HL-60 (cell line): ENCODE measurements around the gene NHSL1.

Experiments used
- DNase-seq, 2 experiments: peaks; one replicate each; pipeline ENCODE4 v3.0.0-alpha.2; 2010 to 2020; ENCODE audit warnings: low read depth in 1 of 2, low spot score in 1 of 2
- H3K27ac ChIP-seq: fragments of 250-450 bp; sonication (Bioruptor Pico); replicated peaks from 2 replicates; pipeline ENCODE4 v1.5.1; 2020; ENCODE audit warnings: mild to moderate bottlenecking, moderate library complexity
- H3K27me3 ChIP-seq: fragments of 250-450 bp; sonication (Bioruptor Pico); 2 replicates; pipeline ENCODE4 v1.5.1; 2021; ENCODE audit warnings: mild to moderate bottlenecking, moderate library complexity; ENCODE audit not compliant: insufficient read depth, poor library complexity, severe bottlenecking
- H3K4me3 ChIP-seq: replicated peaks from 2 replicates; pipeline ENCODE4 v1.5.1; 2011; ENCODE audit warnings: mild to moderate bottlenecking, control low read depth, low read length; ENCODE audit not compliant: insufficient read depth
- GABPA ChIP-seq: IDR thresholded peaks from 2 replicates; pipeline ENCODE4 v1.6.1; 2012; ENCODE audit warnings: low read depth
- POLR2AphosphoS5 ChIP-seq: IDR thresholded peaks from 2 replicates; pipeline ENCODE4 v1.6.1; 2012; ENCODE audit warnings: low read depth
- SPI1 ChIP-seq: IDR thresholded peaks from 2 replicates; pipeline ENCODE4 v1.6.1; 2012; ENCODE audit warnings: low read depth, mild to moderate bottlenecking, borderline replicate concordance
- TF ChIP-seq, protein P1 (sequence below): IDR thresholded peaks from one replicate; pipeline ENCODE4 v1.5.1; 2011; ENCODE audit warnings: low read length, control low read depth, inconsistent platforms; ENCODE audit not compliant: insufficient read depth
- TF ChIP-seq, protein P2 (sequence below): IDR thresholded peaks from 2 replicates; pipeline ENCODE4 v1.6.1; 2012; ENCODE audit warnings: low read depth; ENCODE audit not compliant: insufficient replicate concordance

The NHSL1 gene

GRCh38 chr6:138525355-138525754 is 26.1 kb upstream of the NHSL1 start:
- TF ChIP-seq, protein P1, sequence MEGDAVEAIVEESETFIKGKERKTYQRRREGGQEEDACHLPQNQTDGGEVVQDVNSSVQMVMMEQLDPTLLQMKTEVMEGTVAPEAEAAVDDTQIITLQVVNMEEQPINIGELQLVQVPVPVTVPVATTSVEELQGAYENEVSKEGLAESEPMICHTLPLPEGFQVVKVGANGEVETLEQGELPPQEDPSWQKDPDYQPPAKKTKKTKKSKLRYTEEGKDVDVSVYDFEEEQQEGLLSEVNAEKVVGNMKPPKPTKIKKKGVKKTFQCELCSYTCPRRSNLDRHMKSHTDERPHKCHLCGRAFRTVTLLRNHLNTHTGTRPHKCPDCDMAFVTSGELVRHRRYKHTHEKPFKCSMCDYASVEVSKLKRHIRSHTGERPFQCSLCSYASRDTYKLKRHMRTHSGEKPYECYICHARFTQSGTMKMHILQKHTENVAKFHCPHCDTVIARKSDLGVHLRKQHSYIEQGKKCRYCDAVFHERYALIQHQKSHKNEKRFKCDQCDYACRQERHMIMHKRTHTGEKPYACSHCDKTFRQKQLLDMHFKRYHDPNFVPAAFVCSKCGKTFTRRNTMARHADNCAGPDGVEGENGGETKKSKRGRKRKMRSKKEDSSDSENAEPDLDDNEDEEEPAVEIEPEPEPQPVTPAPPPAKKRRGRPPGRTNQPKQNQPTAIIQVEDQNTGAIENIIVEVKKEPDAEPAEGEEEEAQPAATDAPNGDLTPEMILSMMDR: no peak
- TF ChIP-seq, protein P2, sequence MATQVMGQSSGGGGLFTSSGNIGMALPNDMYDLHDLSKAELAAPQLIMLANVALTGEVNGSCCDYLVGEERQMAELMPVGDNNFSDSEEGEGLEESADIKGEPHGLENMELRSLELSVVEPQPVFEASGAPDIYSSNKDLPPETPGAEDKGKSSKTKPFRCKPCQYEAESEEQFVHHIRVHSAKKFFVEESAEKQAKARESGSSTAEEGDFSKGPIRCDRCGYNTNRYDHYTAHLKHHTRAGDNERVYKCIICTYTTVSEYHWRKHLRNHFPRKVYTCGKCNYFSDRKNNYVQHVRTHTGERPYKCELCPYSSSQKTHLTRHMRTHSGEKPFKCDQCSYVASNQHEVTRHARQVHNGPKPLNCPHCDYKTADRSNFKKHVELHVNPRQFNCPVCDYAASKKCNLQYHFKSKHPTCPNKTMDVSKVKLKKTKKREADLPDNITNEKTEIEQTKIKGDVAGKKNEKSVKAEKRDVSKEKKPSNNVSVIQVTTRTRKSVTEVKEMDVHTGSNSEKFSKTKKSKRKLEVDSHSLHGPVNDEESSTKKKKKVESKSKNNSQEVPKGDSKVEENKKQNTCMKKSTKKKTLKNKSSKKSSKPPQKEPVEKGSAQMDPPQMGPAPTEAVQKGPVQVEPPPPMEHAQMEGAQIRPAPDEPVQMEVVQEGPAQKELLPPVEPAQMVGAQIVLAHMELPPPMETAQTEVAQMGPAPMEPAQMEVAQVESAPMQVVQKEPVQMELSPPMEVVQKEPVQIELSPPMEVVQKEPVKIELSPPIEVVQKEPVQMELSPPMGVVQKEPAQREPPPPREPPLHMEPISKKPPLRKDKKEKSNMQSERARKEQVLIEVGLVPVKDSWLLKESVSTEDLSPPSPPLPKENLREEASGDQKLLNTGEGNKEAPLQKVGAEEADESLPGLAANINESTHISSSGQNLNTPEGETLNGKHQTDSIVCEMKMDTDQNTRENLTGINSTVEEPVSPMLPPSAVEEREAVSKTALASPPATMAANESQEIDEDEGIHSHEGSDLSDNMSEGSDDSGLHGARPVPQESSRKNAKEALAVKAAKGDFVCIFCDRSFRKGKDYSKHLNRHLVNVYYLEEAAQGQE: no peak
- no peak for TF ChIP-seq SPI1
- TF ChIP-seq GABPA: no peak
- no peak for TF ChIP-seq POLR2AphosphoS5
- no peak for DNase-seq
- no peaks in the 10 kb centered on the region for H3K27me3 ChIP-seq
- H3K4me3 ChIP-seq: no peak overlapping the region
- no peak overlapping the region for H3K27ac ChIP-seq

DNA sequence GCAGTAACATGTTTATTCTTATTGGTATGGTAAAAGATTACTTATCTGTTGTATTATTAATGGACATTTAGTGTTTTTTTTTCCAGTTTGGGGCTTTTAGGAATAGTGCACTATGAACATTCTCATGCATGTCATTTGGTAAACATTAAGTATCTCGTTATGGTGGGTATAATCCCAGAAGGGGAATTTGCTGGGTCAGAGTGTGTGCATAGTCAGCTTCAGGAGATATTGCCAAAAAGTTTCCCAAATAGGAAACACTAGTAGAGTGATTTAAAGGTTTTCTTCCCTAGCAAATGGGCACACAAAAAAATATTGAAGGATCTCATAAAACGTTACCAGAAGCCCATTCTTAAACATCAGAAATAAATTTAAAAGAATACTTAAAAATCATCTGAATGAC is 25.2 kb upstream of the NHSL1 start:
- no peaks in the 10 kb centered on the region for H3K27me3 ChIP-seq
- TF ChIP-seq SPI1 (no peak), POLR2AphosphoS5 (no peak), GABPA (no peak)
- TF ChIP-seq, protein P1: no peak
- TF ChIP-seq, protein P2: no peak
- no peak overlapping the region for H3K27ac ChIP-seq
- DNase-seq: no peak
- no peak overlapping the region for H3K4me3 ChIP-seq

DNA sequence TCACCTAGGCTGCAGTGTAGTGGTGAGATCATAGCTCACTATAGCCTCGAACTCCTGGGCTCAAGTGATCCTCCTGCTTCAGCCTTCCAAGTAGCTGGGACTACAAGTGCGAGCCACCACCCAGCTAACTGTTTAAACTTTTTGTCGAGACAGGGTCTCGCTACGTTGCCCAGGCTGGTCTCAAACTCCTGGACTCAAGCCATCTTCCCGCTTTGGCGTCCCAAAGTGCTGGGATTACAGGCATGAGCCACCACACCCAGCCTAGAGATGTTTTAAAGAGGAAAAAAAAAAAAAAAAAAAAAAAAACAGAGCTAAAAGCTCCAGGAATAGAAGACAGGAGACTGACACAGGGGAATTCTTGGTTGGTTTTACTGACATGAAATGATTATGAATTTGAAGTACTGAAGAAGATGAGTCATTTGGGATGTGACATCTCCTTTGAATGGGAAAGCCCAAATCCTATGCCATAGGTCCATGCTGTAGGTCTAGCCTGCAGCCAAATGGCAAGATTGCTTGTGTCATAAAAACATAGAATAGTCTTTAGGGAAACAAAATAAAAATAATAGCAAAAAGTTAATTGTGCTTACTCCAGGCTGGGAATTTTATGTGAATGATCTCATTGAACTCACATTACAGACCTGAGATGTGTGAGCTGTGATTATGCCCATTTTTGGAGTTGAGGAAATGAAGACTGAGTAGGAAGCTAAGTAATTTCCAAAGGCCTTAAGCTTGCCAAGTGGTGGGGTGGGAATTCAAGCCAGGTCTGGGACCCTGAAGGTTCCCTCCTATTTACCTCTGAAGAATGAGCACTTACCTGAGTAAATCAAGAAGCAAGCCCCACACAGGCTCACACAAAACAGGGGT is 24.3 kb upstream of the NHSL1 start:
- DNase-seq: no peak
- H3K27ac ChIP-seq: no peak overlapping the region
- TF ChIP-seq POLR2AphosphoS5: no peak
- TF ChIP-seq, protein P2: no peak
- TF ChIP-seq GABPA: no peak
- TF ChIP-seq SPI1: no peak
- TF ChIP-seq, protein P1: no peak

More for the DNA sequence above, 24.3 kb upstream of the NHSL1 start:
- Histone ChIP-seq H3K4me3 (no peak overlapping the region), H3K27me3 (no peaks in the 10 kb centered on the region)
